AG09309 (cell line): ENCODE data around the gene LSM14A.
A peak's percentile ranks its signal among the peaks of the same experiment; 100 is the strongest.

Experiments
- DNase-seq: peaks from one replicate; pipeline ENCODE4 v3.0.0-alpha.2; 2010; ENCODE audit warnings: low read depth
- H3K4me3 ChIP-seq: 2 replicates; pipeline ENCODE4 v1.5.1; 2011; ENCODE audit warnings: mild to moderate bottlenecking, low read depth, low read length, moderate library complexity; ENCODE audit not compliant: control insufficient read depth
- TF ChIP-seq, protein P1 (sequence below): IDR thresholded peaks from 2 replicates; pipeline ENCODE4 v1.5.1; 2011; ENCODE audit warnings: mild to moderate bottlenecking, low read depth, low read length, inconsistent platforms; ENCODE audit not compliant: insufficient read depth, control insufficient read depth; ENCODE audit errors: missing control alignments

The LSM14A gene

DNA sequence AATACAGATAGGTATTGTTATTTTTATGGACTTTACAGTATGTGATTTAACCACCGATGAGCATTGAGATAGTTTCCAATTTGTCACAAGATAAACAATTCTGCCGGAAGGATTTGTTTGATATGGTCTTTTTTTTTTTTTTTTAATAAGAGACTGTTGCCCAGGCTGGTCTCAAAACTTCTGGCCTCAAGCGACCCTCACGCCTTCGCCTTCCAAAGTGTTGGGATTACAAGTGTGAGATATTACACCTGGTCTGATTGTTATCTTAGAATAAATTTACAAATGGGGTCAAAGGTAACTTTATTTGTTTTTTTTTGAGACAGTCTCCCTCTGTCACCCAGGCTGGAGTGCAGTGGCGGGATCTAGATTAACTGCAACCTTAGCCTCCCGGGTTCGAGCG, 83.2 kb downstream of the LSM14A start:
- TF ChIP-seq, protein P1, sequence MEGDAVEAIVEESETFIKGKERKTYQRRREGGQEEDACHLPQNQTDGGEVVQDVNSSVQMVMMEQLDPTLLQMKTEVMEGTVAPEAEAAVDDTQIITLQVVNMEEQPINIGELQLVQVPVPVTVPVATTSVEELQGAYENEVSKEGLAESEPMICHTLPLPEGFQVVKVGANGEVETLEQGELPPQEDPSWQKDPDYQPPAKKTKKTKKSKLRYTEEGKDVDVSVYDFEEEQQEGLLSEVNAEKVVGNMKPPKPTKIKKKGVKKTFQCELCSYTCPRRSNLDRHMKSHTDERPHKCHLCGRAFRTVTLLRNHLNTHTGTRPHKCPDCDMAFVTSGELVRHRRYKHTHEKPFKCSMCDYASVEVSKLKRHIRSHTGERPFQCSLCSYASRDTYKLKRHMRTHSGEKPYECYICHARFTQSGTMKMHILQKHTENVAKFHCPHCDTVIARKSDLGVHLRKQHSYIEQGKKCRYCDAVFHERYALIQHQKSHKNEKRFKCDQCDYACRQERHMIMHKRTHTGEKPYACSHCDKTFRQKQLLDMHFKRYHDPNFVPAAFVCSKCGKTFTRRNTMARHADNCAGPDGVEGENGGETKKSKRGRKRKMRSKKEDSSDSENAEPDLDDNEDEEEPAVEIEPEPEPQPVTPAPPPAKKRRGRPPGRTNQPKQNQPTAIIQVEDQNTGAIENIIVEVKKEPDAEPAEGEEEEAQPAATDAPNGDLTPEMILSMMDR = no peak
- H3K4me3 ChIP-seq = peak overlapping the region; percentile 97
- no peak for DNase-seq

DNA sequence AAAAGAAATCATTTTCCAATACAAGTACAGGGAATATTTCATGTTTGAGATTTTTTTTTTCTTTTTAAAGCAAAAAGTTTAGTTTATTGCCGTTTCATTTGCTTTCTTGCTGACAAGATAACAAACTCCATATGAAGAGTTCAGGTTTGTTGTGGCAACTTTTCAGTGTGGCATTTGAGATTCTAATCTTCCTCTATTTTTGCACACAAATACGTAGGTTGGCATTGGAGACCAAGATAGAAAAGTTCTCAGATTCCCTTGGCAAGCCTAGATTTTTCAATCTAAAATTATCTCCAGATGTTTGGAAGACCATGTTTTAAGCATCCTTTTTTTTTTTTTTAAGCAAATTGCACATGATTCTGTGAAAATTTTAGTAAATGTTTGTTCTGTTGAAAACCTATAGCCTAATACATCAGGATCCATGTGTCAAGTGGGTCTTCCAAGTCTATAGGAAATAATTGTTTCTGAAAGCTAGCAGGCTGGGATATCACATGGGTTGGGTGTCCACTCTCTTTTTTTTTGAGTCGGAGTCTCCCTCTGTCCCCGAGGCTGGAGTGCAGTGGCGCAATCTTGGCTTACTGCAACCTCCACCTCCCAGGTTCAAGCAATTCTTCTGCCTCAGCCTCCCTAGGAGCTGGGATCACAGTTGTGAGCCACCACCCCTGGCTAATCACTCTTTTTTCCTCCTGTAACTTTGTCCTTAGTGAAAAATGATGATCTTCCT, 84.7 kb downstream of the LSM14A start:
- H3K4me3 ChIP-seq = no peak overlapping the region
- TF ChIP-seq, protein P1 = no peak
- DNase-seq = no peak

GRCh38 chr19:34257559-34257924, 85.2 kb downstream of the LSM14A start:
- TF ChIP-seq, protein P1 = no peak
- H3K4me3 ChIP-seq = no peak overlapping the region
- DNase-seq = no peak

GRCh38 chr19:34259367-34260095, 87.2 kb downstream of the LSM14A start:
- H3K4me3 ChIP-seq = no peak overlapping the region
- TF ChIP-seq, protein P1 = no peak
- no peak for DNase-seq

DNA sequence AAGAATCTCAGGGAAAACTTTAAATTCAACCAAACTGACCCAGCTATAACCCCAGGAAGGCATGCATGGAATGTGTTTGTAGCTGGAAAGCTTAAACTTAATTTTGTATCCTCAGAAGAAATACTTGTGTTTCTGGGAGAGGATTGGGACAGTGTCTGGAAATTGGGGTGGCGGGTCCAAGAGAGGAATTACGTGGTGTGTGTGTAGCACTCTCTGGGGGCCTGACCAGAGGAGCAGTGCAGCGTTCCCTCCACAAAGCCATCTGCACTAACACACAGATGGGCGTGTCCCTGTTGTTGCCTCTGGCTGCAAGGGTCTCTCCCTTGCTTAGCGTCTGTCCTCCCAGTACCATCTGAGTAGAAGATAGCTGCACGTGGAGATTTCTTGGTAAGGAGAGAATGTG, 88.5 kb downstream of the LSM14A start:
- H3K4me3 ChIP-seq = no peak overlapping the region
- DNase-seq = no peak

GRCh38 chr19:34261334-34262109, 89.2 kb downstream of the LSM14A start:
- TF ChIP-seq, protein P1 = no peak
- DNase-seq = no peak
- H3K4me3 ChIP-seq = no peak overlapping the region

More for the DNA sequence above, 88.5 kb downstream of the LSM14A start:
- TF ChIP-seq, protein P1 = no peak
